Right kidney (tissue), 1 donor: Measurements from ENCODE around the gene SNED1.

Experiments used
- DNase-seq: peaks from one replicate; pipeline ENCODE4 v3.0.0-alpha.2; 2016

Gene SNED1

DNA sequence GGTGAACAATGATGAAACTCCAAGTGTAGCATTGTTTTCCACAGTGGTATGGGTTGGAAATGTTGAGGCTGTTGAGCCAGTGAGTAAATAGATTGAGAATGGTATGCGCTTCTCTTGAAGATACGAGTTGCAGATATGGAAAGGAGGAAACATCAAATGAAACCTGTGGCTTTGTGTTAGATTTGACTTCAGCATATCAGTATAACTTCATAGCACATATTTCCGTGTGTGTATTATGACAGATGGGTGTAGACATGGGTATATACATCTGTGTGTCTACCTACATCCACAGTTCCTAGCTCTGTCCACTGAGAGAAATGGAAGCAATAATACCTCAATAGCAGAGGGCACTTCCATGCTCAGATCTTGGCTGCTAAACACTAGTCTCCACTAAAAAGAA, 8.0 kb downstream of the SNED1 start:
- no peak for DNase-seq

DNA sequence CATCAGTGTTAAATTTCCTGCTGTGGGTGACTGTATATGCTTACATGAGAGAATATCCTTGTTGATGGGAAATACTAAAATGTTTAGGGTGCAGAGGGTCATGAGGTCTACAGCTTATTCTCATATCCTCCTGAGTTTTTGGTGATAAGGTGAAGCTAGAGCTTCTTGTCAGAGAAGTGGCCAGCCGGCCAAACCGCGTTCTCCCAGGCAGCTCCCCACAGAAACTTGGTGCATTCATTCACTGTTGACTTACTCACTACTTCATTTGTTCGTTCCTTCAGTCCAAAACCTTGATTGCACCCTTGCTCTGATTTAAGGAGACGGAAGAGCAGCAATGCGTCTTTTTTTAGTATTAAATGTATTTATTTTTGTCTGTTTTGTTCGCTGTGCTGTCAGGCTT, 8.7 kb downstream of the SNED1 start:
- DNase-seq = no peak

DNA sequence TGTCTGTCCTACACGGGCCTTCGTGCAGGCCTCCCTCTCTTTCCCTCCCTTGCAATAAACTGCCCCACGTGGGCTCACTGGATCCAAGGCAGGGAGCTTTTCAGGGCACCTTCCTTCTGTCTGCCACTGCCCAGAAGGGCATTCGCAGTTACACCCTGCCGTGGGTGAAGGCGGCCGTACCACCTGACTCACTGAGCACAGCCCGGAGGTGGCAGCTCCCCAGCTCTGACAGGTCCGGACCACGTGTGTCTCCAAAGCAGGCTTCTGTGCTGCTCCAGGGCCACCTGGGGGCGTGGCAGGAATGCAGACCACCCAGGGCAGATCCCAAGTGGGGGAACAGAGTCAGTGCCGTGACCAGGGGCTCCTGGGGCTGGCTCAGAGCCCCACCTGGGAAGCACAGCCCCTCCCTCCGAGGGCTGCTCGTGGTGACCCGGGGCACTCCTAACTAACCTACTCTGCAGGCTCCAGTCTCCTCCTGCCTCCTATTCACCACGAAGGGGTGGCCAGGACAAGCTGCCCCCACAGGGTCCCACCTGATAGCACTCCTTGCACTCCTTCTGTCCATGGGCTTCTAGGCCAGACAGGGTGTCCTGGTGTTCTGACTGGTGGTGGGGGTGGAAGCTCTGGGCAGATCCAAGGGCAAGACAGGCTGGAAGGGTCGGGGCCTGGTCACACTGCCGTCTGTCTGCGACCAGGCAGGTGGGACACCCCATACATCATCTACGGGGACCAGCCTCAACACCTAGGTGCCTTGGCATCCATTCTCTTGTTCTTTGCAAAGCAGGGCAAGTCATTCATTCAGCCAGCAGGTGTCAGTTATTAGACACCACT, 9.7 kb downstream of the SNED1 start:
- no peak for DNase-seq

DNA sequence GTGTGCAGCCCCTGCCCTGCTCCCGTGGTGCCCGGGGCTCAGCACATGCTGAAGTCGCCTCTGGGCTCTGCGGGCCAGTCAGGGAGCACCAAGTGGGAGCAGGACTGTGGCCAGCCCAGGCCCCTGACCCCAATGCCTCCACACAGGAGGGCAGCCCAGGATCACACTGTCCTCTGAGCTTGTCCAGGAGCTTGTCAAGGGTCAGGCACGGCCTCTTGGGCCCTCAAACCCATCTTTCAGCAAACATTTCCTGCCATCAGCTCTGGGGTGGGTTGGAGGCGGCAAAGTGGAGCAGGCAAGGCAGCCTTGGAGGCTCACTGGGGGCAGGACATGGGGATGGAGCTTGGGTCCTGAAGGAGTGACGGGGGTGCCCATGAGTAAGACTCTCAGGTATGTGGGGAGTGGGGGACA, 10.3 kb downstream of the SNED1 start:
- DNase-seq = no peak

DNA sequence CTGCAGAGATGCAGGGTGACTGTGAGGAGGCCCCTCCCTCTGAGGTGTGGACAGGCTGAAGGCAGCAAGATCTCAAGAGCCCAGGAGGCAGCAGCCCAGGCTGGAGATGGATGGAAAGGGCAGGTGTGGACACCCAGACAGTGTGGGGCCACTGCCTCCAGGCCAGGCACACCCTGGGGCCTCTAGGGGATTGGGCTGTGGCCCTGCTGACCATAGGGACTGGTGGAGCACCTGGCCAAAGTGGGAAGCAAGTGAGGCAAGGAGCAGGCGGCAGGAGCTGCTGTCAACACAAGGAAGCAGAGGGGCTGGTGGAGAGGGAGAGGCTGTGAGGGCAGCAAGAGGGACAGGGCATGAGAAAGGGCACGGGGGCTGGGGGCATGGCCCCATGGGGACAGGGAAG, 10.8 kb downstream of the SNED1 start:
- no peak for DNase-seq

DNA sequence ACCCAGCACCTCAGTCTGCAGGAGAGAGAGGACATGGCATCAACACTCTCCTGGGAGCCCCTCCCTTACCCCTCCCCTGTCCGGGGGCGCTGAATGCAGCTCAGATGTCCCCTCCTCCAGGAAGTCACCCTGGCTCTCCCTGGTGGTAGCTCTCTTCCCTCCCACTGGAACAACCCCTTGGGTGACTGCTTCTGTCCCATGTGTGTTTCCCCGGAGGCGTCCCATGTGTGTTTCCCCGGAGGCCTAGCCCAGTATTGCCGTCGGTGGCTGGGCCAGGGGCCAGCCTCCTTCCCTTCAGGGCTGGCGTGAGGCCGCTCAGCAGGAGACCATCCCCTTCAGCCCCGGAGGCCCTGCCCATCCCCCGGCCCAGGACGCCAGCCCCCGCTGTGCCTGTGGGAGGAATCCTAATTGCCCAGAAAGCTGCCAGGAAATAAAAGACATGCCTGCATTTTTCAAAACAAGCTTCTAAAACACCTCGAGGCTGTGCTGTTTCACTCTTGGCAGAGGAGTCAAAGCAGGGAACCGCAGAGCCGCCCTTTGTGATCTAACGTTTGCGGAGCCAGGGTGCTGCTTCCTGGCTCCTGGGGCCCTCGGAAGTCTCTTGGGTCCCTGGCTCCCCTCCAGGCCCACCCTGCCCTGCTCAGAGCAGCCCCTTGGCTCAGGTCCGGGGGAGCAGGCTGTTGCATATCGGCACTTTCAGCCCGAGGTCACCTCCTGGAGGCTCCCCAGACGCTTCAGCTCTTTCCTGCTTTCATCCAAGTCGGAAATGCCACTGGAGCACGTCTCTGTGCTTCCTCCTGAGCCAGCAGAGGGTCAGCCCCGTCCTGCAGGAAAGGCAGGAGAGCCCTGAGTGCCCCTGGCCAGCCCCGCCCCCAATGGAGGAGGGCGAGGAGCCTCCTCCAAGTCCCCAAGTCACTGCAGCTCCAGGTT, 11.4 kb downstream of the SNED1 start:
- DNase-seq = peak; percentile 69

DNA sequence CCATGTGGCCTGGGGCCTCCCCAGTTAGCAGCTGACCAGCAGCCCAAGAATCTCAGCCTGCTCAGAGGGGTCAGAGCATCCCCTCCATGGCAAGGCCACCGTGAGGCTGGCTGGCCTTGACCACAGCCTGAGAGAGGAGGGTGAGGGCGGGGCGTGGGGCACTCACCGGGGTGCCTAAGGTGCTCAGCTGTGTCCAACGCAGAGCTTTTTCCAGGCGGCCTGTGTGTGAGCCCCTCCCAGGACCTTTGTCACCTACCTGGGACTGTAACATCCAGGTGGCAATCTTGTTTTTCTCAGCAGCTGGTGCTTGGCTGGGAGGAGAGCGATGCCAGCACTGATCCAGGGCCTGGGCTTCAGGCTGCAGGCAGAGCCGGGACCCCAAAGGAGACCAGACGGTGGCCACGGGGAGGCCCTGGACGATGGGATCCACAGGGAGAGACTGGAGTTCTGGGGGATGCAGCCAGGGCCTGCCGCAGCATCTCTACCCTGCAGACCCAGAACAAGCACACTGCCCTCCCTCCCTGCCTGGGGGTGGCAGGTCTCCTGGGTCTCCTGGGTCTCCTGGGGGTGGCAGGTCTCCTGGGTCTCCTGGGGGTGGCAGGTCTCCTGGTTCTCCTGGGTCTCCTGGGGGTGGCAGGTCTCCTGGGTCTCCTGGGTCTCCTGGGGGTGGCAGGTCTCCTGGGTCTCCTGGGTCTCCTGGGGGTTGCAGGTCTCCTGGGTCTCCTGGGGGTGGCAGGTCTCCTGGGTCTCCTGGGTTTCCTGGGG, 12.3 kb downstream of the SNED1 start:
- no peak for DNase-seq

DNA sequence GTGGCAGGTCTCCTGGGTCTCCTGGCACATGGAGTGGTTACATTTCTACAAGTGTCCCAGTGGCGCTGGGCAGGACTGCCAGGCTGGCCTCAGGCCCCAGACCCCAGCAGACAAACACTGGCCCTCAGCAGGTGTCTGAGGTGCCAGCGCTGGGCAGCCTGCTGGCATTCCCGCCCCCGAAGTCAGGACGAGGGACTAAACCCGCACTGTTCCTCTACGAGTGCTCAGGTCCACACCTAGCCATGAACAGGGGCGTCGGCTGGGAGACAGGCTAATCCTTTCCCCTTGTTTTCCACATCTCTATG, 12.8 kb downstream of the SNED1 start:
- no peak for DNase-seq

DNA sequence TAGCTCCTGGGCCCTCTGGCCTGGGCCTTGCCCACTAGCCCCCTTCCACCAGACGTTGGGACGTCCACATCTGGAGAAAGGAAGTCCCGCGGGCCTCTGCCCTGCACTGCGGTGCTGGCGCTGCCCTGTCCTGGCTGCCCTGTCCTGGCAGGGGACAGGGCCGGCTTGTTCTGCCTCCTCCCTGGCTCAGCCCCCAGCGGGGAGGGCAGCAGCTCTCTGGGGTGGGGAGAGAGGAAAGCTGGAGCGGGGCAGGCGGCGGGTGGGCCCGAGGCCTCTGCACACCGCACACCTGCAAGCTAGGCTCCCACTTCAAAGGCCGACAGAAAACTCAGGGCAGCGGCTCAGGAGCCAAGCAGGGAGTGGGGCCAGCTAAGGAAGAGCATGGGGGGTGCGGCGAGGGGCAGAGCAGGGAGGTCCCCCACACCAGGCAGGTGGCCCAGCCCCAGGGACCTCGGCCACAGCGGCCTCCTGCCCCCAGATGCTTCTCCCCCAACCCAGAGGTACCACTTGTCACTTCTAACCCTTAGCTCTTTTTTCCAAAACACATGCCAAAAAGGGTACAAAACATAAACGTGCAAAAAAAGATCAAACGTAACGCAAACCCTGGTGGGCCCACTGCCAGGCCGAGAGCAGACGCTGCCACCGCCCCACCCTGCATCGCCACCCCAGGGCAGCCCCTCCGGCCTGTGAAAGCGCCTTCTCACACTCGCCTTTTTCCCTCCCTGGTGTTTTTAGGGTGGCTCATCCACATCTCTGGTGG, 13.5 kb downstream of the SNED1 start:
- no peak for DNase-seq

DNA sequence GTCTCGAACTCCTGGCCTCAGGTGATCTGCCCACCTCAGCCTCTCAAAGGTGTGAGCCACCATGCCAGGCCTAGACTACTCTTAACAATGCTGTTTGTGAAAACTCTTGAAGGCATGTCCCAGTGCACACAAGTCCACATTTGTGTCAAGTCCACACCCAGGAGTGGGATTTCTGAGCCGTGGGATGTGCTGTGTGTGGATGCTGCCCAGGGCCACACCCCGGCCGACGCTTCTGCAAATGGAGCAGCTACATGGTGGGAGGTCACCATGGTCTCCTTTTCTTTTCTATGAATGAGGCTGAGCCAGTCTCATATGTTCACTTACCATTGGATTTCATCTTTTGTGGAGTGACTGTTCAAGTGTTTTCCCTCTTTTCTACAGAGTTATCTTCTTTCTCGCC, 15.8 kb downstream of the SNED1 start:
- DNase-seq = no peak

DNA sequence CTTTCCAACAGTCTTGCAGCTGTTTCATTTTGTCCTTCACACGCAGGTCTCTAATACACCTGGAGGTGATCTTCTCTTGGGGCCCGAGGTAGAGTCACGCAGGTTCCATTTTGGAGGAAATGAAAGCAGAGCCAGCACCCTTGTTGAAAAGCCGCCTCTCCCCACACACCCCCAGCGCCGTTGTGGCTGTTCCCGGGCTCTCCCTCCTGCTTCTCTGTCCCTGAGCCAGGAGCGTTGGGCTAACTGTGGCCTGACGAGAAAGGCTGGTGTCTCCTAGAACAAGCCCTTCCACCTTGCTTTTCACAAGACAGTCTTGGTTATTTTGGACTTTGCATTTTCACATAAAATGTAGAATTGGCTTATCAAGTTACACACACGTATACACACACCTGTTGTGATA, 16.3 kb downstream of the SNED1 start:
- no peak for DNase-seq

DNA sequence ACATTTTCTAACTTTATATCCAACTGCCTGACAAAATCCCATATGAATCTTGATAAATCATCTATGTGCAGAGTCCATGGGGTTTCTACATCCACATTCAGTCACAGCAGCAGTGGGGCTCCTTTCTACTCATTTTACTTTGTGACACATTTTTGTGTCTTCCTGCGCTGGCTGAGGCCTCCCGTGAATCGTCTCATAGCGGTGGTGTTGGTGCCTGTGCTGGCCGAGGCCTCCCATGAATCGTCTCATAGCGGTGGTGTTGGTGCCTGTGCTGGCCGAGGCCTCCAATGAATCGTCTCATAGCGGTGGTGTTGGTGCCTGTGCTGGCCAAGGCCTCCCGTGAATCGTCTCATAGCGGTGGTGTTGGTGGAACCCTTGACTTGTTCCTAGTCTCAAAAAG, 17.0 kb downstream of the SNED1 start:
- DNase-seq = no peak

DNA sequence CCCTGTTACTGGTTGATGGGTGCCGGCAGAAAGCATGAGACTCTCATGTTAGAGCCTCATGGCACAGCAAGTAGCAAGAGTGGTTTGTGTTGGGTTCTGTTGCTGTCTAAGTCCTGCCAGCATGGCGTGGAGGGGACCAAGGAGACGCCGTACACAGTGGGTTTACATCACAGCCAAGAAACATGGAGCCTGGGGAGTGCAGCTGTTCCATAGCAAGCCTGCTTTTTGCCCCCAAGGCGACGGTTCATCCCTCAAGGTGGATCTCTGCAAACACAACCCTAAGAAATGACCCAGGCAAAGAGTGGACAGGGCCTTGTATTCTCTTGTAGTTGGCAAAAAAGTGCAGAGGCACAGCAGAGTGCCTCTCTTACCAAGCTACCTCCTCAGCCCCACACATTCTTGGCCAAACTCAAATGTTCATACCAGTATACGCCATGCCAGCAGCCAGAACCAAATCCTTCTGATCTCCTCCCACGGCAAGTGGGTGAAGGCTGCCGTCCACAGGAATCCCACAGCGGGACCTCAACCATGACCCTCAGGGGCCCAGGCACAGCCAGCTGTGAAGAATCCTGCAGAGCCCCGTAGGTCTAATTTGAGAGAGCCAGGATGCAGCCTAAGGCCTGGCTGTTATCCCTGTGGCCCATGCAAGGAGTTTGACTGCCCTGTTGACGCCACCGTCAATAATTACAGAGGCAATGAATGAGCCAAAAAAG, 19.0 kb downstream of the SNED1 start:
- DNase-seq = no peak

DNA sequence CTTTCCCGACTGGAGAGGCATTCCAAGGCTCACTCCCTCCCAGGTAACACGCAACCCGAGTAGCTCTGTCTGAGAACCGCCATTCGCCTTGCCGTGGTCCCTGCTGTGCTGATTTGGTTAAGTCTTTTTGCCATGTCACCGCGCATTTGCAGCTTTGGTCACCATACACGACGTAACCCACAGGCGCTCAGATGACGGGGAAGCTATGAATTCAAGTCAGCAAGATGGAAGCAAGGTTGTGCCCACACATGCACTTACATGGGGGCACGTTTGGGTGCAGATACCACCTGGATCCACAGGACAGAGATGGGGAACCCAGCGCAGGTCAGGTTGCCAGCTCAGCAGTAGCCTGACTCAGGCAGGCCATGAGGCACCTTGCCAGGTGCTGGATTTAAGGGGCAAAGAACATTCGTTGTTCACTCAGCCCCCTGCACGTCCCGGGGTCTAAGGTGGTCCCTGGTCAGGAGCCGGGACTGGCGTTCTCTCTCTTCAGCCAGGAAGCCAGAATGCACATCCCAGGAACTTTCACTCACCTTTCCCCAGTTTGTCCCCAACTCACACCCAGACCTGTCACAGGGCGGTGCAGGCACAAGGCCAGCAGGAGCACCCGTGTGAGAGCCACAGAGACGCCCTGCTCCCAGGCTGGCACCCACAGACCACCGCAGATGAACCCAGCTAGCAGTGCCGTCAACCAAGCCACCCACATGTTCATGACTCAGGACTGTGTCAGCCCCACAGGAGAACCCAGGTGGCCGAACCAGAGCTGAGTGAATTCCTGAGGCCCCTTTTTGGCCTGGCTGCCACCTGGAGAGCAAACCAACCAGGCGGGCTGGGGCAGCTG, 19.9 kb downstream of the SNED1 start:
- DNase-seq = no peak

DNA sequence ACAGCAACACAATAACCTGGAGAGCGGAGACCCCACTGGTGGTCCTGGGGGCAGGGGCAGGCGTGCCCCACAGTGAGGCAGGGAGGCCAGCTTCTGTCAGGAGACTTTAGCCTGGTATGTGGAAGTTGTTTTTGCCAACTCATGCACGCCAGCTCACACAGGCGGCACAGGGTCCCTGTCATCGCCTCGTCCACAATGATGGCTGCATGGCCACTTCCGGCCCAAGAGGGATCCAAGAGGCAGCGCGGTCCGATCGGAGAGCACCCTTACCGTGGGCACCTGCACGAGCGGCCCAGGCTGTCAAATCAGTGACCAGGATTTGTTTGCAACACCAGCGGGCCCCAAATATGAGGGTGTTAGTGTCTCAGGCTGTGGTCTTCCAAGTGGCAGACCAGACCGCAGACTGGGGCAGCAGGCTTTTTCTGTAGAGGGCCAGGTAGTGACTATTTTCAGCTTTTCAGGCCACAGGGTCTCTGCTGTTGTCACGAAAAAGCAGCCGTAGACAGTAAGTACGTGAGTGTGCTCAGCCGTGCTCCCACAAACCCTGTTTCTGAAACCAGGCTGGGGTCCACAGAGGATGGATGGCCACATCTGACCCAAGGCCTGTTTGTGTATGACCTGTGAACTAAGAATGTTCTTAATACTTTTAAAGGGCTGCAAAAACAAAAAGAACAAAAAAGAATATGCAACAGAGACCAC, 21.2 kb downstream of the SNED1 start:
- DNase-seq = no peak

DNA sequence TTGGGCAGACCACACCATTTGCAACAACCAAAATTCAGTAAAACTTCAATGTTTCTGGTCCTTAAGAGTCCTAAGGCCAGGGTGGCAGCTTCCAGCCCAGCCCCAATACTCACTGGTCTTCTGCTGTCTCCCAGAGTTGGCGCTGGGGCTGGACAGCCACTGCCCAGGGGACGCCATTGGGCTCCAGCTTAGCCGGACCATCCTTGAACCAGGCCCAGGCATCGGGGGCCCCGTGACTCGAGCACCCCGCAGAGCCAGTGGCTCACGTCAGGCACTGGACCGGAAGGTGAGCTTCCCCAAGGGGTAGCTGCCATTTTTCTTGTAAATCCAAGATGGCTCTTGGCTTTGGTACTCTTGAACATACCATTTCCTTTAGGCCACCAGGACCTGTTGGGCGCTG, 21.8 kb downstream of the SNED1 start:
- no peak for DNase-seq

DNA sequence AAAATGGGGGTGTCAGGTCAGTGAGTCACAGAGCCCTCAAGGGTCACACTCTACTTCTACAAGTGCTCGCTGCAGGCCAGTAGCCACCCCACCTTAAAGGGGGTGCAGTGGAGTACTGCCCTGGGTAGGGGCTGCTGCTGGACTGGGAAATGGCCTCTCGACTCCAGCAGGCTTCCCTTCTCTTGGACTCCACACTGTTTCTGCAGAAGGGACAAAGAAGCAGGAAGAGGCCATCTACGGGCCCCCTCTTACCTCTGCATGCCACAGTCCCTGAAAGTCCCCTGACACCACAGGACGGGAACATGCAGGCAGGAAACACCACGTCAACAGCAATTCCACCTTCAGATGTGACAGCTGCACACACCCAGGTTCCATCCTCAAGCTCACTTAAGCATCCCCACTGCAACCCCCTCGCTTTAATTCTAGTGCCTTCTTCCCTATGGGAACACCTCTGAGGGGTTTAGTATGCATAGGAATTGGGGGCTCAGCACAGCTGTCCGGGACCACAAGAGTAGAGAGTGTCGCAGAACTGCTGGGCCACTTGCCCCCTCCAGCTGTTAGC, 22.3 kb downstream of the SNED1 start:
- DNase-seq = no peak

DNA sequence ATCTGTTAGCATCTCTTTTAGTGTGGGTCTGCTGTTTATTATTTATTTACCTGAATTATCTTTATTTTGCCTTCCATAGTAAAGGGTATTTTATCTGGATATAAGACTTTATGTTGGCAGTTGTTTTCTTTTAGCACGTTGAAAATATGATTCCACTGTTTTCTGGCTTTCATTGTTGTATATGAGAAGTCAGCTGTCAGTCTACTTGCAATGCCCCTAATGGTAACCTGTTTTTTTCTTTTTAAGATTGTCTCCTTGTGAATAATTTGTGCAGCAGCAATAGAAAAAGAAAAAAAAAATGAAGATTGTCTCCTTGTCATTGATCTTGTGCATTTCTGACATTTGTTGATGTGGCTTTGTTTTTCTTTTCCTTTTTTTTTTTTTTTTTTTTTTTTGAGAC, 27.2 kb downstream of the SNED1 start:
- DNase-seq = no peak

DNA sequence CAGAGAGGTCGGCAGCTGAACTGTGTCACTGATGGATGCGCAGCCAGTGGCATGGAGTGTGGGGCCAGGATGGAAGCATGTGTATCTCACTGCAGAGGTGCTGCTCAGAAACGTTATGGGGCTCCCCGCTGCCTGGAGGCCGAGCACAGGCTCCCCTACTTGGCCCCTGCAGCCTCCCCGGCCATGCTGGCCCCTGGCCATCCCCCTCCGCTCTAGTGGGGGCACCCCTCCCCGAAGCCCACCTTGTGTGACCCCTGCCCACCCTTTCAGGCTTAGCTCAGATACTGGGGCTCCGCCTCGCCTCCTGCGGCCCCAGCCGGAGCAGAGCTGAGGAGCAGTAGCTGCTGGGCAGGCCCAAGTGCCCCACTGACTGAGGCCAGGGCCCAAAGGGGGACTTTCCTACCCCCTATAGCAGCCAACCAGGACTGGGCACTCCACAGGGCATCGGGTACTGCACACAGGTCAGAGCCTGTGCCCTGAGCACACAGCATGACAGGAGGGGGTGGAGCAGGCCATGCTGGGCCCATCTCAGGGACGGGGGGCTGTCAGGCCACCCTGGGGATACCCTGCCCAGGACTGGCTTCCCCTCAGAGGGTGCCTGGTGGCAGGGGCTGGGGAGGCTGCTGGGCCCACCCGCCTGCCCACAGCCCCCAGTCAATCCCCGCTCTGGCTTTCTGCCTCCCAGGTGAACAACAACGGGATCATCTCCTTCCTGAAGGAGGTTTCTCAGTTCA, 31.3 kb downstream of the SNED1 start:
- no peak for DNase-seq
